ENCODE data around the gene VSIG8. TPM values are rescaled to one million over a fixed set of nuclear protein-coding genes. Genes with fewer than 3 reads are reported as not detected.
A peak's percentile ranks its signal among the peaks of the same experiment; 100 is the strongest.

VSIG8 gene
- total and polyA plus RNA-seq, 9 of the 15 experiments (the other 6 are each of a cell fraction or from before 2014, with no cell fraction given): not detected

DNA sequence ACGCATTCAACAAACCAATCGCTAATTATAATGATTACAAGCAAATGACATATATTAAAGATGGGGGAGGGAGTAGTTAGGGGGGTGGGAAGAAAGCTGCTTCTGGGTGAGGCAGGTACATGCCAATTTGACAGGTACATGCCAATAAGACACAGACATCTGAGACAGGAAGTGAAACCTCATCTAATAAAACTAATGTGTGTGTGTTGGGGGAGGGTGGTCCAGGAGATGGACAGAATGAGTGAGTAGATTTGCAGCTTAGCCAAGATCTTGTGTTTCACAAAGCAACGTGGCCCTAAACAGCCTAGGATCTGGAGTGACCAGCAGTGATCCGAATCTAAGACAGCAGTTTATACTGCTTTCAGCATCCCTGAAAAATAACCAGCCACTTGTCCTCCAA, 26.7 kb upstream of the VSIG8 start:
- no peaks in the 10 kb centered on the region for H3K9me3 ChIP-seq (replicated peaks; ENCODE audit: control insufficient read depth, insufficient read depth, low read depth, low read length)
- ChIA-PET CTCF (ENCODE audit: low intra/inter-chr PET ratio) (interaction anchor here (2.1 kb wide), 1 partner anchor 54 kb away, joined by 14 read pairs; no protein-coding TSS in a partner anchor), POLR2A (interaction anchor here (1.0 to 1.5 kb wide), 8 partner anchors 9 to 165 kb away, joined by 3 to 6 read pairs (median 4); partner anchors contain the start of gene CFAP45)
- WGBS (ENCODE audit: insufficient coverage, low coverage, missing lambda C conversion rate): 63% methylated on average over 4 of the region's 4 CpGs
- in situ Hi-C loops (cut with MboI): no loop called here
- no peak for DNase-seq (ENCODE audit: extremely low read depth in 1 of 4, low spot score in 3 of 4)
- H3K9me1 ChIP-seq (ENCODE audit: control insufficient read depth, insufficient read depth, low read length): no peaks in the 10 kb centered on the region
- H2AFZ ChIP-seq (ENCODE audit: low read depth, low read length): peak overlapping the region; percentile 80; the same call in 1 of the 2 replicates
- peaks cover 4 to 13% of the 10 kb centered on the region in 2 experiments; a peak in 3 of 5 replicates for H3K4me1 ChIP-seq (replicated peaks in 1 of 2; ENCODE audit: control insufficient read depth in 2 of 2, insufficient read depth in 2 of 2, low read length in 2 of 2)
- no TSS peak for BruUV-seq (replicated peaks)
- H4K20me1 ChIP-seq (replicated peaks; ENCODE audit: control insufficient read depth, insufficient read depth, low read length): no peaks in the 10 kb centered on the region
- intact Hi-C loops (cut with micrococcal nuclease): no loop called here
- FAIRE-seq: no peak
- H3K27me3 ChIP-seq (ENCODE audit: control insufficient read depth in 2 of 2, insufficient read depth in 2 of 2, low read length in 2 of 2): 0 out of 5 replicates have a peak, but pooled peaks cover 0 to 4% of the 10 kb centered on the region in 2 experiments
- no peak overlapping the region for H3K4me2 ChIP-seq (ENCODE audit: insufficient read depth, low read length)
- ATAC-seq: no peak
- no peak overlapping the region; the same call in 2 of the 3 replicates for H3K27ac ChIP-seq (ENCODE audit: extremely low read depth, low read depth, low read length)
- no peak overlapping the region for H3K4me3 ChIP-seq
- no peak overlapping the region for H3K9ac ChIP-seq (ENCODE audit: insufficient read depth in 1 of 2, low read depth in 2 of 2, low read length in 2 of 2)
- no peaks in the 10 kb centered on the region for H3K79me2 ChIP-seq (ENCODE audit: control insufficient read depth, insufficient read depth, low read length)
- no peaks in the 10 kb centered on the region for H3K36me3 ChIP-seq (ENCODE audit: control insufficient read depth, insufficient read depth, low read length)
- TF ChIP-seq, protein P1, sequence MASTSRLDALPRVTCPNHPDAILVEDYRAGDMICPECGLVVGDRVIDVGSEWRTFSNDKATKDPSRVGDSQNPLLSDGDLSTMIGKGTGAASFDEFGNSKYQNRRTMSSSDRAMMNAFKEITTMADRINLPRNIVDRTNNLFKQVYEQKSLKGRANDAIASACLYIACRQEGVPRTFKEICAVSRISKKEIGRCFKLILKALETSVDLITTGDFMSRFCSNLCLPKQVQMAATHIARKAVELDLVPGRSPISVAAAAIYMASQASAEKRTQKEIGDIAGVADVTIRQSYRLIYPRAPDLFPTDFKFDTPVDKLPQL (IDR thresholded peaks at IDR 0.05; ENCODE audit: extremely low read depth, insufficient read length): no peak
- TF ChIP-seq JUN (IDR thresholded peaks at IDR 0.05; ENCODE audit: borderline replicate concordance, low read depth, low read length) (no peak), JUN (CRISPR knock-in tag; IDR thresholded peaks at IDR 0.05; ENCODE audit: borderline replicate concordance) (no peak), ZNF436 (CRISPR knock-in tag; IDR thresholded peaks at IDR 0.05) (no peak), TCFL5 (CRISPR knock-in tag; conservative IDR thresholded peaks at IDR 0.05) (no peak), GATAD2A (IDR thresholded peaks at IDR 0.05) (no peak), MIER1 (IDR thresholded peaks at IDR 0.05; ENCODE audit: low read depth) (no peak), NFRKB (IDR thresholded peaks at IDR 0.05; ENCODE audit: low read depth) (no peak), SRSF3 (IDR thresholded peaks at IDR 0.05; ENCODE audit: insufficient read depth, low read length) (no peak), ZNF561 (CRISPR knock-in tag; conservative IDR thresholded peaks at IDR 0.05) (no peak), KAT8 (IDR thresholded peaks at IDR 0.05; ENCODE audit: low read depth) (no peak), PURB (CRISPR knock-in tag; IDR thresholded peaks at IDR 0.05; ENCODE audit: low read depth) (no peak), ETS2 (tag; IDR thresholded peaks at IDR 0.05; ENCODE audit: borderline replicate concordance, poor library complexity, severe bottlenecking) (no peak), CHD4 (IDR thresholded peaks at IDR 0.05; ENCODE audit: insufficient read depth, insufficient replicate concordance, low read depth, low read length, poor library complexity, severe bottlenecking) (no peak), PYGO2 (tag; IDR thresholded peaks at IDR 0.05) (no peak)
- TF ChIP-seq, protein P2, sequence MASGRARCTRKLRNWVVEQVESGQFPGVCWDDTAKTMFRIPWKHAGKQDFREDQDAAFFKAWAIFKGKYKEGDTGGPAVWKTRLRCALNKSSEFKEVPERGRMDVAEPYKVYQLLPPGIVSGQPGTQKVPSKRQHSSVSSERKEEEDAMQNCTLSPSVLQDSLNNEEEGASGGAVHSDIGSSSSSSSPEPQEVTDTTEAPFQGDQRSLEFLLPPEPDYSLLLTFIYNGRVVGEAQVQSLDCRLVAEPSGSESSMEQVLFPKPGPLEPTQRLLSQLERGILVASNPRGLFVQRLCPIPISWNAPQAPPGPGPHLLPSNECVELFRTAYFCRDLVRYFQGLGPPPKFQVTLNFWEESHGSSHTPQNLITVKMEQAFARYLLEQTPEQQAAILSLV (tag; IDR thresholded peaks at IDR 0.05): no peak
- TF ChIP-seq, protein P3, sequence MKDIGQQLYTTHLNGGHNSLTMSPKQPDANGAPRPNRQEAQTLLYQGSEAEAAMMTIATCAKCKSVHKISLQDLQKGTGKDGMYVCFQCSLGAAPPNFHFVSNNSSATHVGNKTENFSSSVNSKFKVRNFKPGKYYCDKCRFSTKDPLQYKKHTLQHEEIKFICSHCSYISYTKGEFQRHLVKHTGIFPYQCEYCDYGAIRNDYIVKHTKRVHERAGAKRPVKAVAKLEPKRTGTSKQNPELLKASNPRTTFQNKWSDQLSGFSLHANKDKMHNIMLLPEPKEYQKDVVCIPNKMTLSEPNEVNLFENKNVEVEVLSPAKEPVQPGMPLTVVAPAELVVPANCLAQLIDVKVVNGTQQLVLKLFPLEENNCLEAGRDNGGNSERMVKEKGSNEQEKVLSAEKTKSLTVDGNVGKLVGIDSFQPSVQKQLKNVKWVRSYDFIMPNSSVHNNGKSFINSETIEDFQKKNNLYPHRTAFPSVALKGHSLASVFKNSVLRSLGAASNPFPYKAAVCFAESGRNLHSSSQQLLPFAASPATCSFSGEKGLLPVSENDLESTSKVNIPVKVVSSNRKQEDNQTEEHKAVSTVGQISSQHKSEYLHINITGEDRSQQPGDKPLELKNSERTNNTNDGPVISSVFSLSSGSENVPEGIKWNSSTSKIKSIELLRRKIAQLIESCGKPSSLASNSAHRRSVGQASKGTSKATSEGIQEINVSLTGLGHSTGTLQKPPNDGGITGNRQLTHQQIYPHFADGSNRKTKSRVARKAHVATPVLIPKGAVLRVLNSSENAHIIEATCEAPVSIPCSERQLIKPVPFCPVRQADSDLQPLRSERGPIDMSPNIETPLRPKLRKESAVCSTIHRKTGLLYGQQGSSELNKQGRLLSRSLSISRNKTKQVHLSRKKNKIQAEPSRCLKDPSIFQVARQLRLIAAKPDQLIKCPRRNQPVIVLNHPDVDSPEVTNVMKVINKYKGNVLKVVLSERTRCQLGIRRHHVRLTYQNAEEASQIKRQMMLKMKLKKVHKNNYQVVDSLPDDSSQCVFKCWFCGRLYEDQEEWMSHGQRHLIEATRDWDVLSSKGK (CRISPR knock-in tag; IDR thresholded peaks at IDR 0.05): no peak

Data from K562 (cell line).